ENCODE data around the gene C5AR2. TPM values are rescaled to one million over a fixed set of nuclear protein-coding genes. Genes with fewer than 3 reads are reported as not detected.

Gene C5AR2
- total and polyA plus RNA-seq, 2 experiments from 2014 or later = 0.28 TPM; not detected in 1

DNA sequence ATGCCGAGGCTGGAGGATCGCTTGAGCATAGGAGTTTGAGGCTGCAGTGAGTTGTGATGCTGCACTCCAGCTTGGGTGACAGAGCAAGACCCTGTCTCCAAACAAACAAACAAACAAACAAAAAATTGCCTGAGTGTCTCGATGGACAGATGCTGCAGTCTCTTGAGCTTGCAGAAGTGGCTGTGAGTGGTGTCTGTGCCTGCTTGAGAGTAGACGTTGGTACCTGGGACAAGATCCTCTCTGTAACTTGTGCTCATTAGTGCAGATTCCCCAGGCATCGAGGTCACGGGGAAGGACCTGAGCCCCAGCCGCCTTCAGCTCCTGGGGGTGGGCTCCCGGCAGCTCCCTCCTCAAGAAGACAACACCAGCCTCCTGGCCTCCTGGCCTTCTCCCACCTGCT is 8.6 kb upstream of the C5AR2 start (continued):
- no peak for TF ChIP-seq JUNB (IDR thresholded peaks at IDR 0.05; ENCODE audit: unreplicated experiment)
- no peak for TF ChIP-seq ZNF331 (CRISPR knock-in tag; IDR thresholded peaks at IDR 0.05; ENCODE audit: low read depth)
- no peak for TF ChIP-seq CREB1 (CRISPR knock-in tag; IDR thresholded peaks at IDR 0.05; ENCODE audit: low read depth)
- no peak for TF ChIP-seq EZH2phosphoT487 (IDR thresholded peaks at IDR 0.05; ENCODE audit: unreplicated experiment)
- no peak for TF ChIP-seq EZH2 (IDR thresholded peaks at IDR 0.05; ENCODE audit: low read depth, unreplicated experiment)
- TF ChIP-seq STAT1 (IDR thresholded peaks at IDR 0.05; ENCODE audit: unreplicated experiment) = no peak

DNA sequence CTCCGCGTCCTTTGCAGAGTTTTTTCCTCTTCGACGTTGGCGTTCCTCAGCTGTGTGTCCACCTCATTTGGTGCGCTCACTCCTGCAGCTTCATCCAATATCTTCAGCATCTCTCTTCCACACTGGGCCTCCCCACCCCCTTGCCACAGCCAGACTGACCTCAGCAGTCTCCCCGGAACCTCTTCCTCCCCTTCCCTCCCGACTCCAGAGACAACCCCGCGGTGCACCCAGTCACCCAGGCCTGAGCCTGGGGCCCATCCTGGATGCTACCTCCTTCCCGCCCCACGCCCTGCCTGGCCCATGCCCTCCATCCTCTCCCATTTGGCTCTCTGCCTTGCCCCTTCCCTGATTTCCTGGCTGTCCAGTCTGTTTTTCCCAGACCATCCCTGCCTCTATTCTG is 8.1 kb upstream of the C5AR2 start:
- no peak for DNase-seq (ENCODE audit: low spot score)
- no peaks in the 10 kb centered on the region for H3K9me2 ChIP-seq (ENCODE audit: insufficient read depth)
- no peak for TF ChIP-seq EZH2 (IDR thresholded peaks at IDR 0.05; ENCODE audit: low read depth, unreplicated experiment)
- no peak for TF ChIP-seq POLR2AphosphoS5 (IDR thresholded peaks at IDR 0.05; ENCODE audit: low read depth)
- TF ChIP-seq CREB1 (CRISPR knock-in tag; IDR thresholded peaks at IDR 0.05; ENCODE audit: low read depth) = no peak
- TF ChIP-seq NANOG (IDR thresholded peaks at IDR 0.05; ENCODE audit: borderline replicate concordance) = no peak
- TF ChIP-seq, protein P1, sequence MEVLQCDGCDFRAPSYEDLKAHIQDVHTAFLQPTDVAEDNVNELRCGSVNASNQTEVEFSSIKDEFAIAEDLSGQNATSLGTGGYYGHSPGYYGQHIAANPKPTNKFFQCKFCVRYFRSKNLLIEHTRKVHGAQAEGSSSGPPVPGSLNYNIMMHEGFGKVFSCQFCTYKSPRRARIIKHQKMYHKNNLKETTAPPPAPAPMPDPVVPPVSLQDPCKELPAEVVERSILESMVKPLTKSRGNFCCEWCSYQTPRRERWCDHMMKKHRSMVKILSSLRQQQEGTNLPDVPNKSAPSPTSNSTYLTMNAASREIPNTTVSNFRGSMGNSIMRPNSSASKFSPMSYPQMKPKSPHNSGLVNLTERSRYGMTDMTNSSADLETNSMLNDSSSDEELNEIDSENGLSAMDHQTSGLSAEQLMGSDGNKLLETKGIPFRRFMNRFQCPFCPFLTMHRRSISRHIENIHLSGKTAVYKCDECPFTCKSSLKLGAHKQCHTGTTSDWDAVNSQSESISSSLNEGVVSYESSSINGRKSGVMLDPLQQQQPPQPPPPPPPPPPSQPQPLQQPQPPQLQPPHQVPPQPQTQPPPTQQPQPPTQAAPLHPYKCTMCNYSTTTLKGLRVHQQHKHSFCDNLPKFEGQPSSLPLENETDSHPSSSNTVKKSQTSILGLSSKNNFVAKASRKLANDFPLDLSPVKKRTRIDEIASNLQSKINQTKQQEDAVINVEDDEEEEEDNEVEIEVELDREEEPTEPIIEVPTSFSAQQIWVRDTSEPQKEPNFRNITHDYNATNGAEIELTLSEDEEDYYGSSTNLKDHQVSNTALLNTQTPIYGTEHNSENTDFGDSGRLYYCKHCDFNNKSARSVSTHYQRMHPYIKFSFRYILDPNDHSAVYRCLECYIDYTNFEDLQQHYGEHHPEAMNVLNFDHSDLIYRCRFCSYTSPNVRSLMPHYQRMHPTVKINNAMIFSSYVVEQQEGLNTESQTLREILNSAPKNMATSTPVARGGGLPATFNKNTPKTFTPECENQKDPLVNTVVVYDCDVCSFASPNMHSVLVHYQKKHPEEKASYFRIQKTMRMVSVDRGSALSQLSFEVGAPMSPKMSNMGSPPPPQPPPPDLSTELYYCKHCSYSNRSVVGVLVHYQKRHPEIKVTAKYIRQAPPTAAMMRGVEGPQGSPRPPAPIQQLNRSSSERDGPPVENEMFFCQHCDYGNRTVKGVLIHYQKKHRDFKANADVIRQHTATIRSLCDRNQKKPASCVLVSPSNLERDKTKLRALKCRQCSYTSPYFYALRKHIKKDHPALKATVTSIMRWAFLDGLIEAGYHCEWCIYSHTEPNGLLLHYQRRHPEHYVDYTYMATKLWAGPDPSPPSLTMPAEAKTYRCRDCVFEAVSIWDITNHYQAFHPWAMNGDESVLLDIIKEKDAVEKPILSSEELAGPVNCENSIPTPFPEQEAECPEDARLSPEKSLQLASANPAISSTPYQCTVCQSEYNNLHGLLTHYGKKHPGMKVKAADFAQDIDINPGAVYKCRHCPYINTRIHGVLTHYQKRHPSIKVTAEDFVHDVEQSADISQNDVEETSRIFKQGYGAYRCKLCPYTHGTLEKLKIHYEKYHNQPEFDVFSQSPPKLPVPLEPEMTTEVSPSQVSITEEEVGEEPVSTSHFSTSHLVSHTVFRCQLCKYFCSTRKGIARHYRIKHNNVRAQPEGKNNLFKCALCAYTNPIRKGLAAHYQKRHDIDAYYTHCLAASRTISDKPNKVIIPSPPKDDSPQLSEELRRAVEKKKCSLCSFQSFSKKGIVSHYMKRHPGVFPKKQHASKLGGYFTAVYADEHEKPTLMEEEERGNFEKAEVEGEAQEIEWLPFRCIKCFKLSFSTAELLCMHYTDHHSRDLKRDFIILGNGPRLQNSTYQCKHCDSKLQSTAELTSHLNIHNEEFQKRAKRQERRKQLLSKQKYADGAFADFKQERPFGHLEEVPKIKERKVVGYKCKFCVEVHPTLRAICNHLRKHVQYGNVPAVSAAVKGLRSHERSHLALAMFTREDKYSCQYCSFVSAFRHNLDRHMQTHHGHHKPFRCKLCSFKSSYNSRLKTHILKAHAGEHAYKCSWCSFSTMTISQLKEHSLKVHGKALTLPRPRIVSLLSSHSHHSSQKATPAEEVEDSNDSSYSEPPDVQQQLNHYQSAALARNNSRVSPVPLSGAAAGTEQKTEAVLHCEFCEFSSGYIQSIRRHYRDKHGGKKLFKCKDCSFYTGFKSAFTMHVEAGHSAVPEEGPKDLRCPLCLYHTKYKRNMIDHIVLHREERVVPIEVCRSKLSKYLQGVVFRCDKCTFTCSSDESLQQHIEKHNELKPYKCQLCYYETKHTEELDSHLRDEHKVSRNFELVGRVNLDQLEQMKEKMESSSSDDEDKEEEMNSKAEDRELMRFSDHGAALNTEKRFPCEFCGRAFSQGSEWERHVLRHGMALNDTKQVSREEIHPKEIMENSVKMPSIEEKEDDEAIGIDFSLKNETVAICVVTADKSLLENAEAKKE (CRISPR knock-in tag; IDR thresholded peaks at IDR 0.05) = no peak
- TF ChIP-seq, protein P2, sequence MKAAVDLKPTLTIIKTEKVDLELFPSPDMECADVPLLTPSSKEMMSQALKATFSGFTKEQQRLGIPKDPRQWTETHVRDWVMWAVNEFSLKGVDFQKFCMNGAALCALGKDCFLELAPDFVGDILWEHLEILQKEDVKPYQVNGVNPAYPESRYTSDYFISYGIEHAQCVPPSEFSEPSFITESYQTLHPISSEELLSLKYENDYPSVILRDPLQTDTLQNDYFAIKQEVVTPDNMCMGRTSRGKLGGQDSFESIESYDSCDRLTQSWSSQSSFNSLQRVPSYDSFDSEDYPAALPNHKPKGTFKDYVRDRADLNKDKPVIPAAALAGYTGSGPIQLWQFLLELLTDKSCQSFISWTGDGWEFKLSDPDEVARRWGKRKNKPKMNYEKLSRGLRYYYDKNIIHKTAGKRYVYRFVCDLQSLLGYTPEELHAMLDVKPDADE (IDR thresholded peaks at IDR 0.05) = no peak
- TF ChIP-seq, protein P3, sequence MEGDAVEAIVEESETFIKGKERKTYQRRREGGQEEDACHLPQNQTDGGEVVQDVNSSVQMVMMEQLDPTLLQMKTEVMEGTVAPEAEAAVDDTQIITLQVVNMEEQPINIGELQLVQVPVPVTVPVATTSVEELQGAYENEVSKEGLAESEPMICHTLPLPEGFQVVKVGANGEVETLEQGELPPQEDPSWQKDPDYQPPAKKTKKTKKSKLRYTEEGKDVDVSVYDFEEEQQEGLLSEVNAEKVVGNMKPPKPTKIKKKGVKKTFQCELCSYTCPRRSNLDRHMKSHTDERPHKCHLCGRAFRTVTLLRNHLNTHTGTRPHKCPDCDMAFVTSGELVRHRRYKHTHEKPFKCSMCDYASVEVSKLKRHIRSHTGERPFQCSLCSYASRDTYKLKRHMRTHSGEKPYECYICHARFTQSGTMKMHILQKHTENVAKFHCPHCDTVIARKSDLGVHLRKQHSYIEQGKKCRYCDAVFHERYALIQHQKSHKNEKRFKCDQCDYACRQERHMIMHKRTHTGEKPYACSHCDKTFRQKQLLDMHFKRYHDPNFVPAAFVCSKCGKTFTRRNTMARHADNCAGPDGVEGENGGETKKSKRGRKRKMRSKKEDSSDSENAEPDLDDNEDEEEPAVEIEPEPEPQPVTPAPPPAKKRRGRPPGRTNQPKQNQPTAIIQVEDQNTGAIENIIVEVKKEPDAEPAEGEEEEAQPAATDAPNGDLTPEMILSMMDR (conservative IDR thresholded peaks at IDR 0.05; ENCODE audit: low read depth in 2 of 2) = no peak
- TF ChIP-seq STAT1 (IDR thresholded peaks at IDR 0.05; ENCODE audit: unreplicated experiment) = no peak
- no peak for TF ChIP-seq JUNB (IDR thresholded peaks at IDR 0.05; ENCODE audit: unreplicated experiment)
- TF ChIP-seq, protein P4, sequence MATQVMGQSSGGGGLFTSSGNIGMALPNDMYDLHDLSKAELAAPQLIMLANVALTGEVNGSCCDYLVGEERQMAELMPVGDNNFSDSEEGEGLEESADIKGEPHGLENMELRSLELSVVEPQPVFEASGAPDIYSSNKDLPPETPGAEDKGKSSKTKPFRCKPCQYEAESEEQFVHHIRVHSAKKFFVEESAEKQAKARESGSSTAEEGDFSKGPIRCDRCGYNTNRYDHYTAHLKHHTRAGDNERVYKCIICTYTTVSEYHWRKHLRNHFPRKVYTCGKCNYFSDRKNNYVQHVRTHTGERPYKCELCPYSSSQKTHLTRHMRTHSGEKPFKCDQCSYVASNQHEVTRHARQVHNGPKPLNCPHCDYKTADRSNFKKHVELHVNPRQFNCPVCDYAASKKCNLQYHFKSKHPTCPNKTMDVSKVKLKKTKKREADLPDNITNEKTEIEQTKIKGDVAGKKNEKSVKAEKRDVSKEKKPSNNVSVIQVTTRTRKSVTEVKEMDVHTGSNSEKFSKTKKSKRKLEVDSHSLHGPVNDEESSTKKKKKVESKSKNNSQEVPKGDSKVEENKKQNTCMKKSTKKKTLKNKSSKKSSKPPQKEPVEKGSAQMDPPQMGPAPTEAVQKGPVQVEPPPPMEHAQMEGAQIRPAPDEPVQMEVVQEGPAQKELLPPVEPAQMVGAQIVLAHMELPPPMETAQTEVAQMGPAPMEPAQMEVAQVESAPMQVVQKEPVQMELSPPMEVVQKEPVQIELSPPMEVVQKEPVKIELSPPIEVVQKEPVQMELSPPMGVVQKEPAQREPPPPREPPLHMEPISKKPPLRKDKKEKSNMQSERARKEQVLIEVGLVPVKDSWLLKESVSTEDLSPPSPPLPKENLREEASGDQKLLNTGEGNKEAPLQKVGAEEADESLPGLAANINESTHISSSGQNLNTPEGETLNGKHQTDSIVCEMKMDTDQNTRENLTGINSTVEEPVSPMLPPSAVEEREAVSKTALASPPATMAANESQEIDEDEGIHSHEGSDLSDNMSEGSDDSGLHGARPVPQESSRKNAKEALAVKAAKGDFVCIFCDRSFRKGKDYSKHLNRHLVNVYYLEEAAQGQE (IDR thresholded peaks at IDR 0.05; ENCODE audit: unreplicated experiment) = no peak
- no peak for TF ChIP-seq ZNF331 (CRISPR knock-in tag; IDR thresholded peaks at IDR 0.05; ENCODE audit: low read depth)
- no peak for TF ChIP-seq ZNF114 (CRISPR knock-in tag; IDR thresholded peaks at IDR 0.05)

More for the DNA sequence above, 8.1 kb upstream of the C5AR2 start:
- H3K27ac Mint-ChIP-seq = no peak overlapping the region; the same call in 1 of the 2 replicates
- Histone ChIP-seq H3K79me2 (replicated peaks; ENCODE audit: insufficient read depth) (no peaks in the 10 kb centered on the region), H3K27me3 (ENCODE audit: insufficient read depth) (no peaks in the 10 kb centered on the region), H3K4me1 (ENCODE audit: insufficient read depth) (no peaks in the 10 kb centered on the region), H3K36me3 (ENCODE audit: insufficient read depth) (no peaks in the 10 kb centered on the region), H3K4me2 (no peak overlapping the region), H3K4me3 (no peak overlapping the region), H4K20me1 (replicated peaks; ENCODE audit: insufficient read depth) (no peaks in the 10 kb centered on the region), H2AFZ (peak overlapping the region; percentile 59; the same call in 1 of the 2 replicates), H3K27ac (ENCODE audit: low read depth) (no peak overlapping the region), H3F3A (replicated peaks; ENCODE audit: low read depth) (no peaks in the 10 kb centered on the region; the same call in 1 of the 2 replicates)
- H3K36me3 Mint-ChIP-seq (ENCODE audit: low read depth) = no peaks in the 10 kb centered on the region; the same call in 2 of the 3 replicates
- H3K9me3 Mint-ChIP-seq = no peaks in the 10 kb centered on the region; the same call in 2 of the 3 replicates
- H3K4me1 Mint-ChIP-seq = no peaks in the 10 kb centered on the region
- peaks cover 6% of the 10 kb centered on the region for H3K27me3 Mint-ChIP-seq (ENCODE audit: insufficient read depth, low read depth, poor library complexity)
- no peak overlapping the region for H3K4me3 Mint-ChIP-seq
- no peak; the same call in 2 of the 3 replicates for ATAC-seq

All from GM23338 (cell line).